ENCODE data around the gene SRGAP2B.
"Not testable (repeated sequence)": the region's sequence is repeated elsewhere in the genome, so short reads cannot be mapped to it uniquely, and the experiment has no call there.

DNA sequence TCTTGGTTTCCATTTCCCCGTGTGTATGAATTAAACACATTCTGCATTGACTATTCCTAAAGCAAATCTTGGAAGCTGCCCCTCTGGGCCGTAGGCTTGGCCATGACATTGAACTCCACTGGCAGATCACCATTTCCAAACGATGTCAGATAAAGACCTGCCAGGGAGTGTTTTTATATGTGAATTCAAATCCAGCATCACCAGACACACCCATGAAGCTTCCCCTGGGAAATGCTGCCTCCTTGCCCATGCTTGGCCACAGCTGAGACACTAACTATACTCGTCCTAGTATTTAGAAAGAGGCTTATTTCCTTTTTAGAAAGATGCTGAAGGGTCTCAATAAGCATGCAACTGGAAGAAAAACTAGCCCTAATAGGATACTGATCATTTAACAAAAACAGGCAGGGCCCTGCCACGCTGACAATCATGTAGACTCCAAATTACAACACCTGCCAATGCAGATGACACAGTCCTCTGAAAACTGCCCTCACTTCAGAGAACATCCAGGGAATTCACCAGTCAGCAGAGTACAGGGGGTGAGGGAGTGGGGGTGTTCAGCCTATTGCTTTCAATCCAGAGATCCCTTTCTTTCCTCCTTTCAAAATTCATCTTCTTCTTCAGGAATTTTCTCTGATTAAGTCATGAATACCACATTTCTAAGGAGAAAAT lies 94.9 kb downstream of the SRGAP2B start:
- TF ChIP-seq FOXA1 (IDR thresholded peaks at IDR 0.05); NFRKB (IDR thresholded peaks at IDR 0.05); SUZ12 (IDR thresholded peaks at IDR 0.05); PKNOX1 (IDR thresholded peaks at IDR 0.05); CTBP1 (IDR thresholded peaks at IDR 0.05; ENCODE audit: borderline replicate concordance); FOXM1 (IDR thresholded peaks at IDR 0.05; ENCODE audit: borderline replicate concordance): not testable (repeated sequence)
